SK-N-SH treated with all-trans-retinoic acid at 6 μM for 48 hours (cell line): Measurements from ENCODE around the gene CGN.
"Not testable (repeated sequence)": the region's sequence is repeated elsewhere in the genome, so short reads cannot be mapped to it uniquely, and the experiment has no call there.

Experiments
- ATAC-seq: fragments of 200-7000 bp; cut with Tn5 transposase; 3 replicates; pipeline ENCODE4 v1.9.1; 2020; ENCODE audit warnings: mild to moderate bottlenecking, moderate library complexity
- BACH2 ChIP-seq: fragments of 250-450 bp; sonication (Bioruptor Pico); IDR thresholded peaks from 2 replicates; pipeline ENCODE4 v1.9.0; 2021; ENCODE audit warnings: mild to moderate bottlenecking, borderline replicate concordance
- CSDC2 ChIP-seq: fragments of 250-450 bp; sonication (Bioruptor Pico); IDR thresholded peaks from 2 replicates; pipeline ENCODE4 v1.5.0; 2020; ENCODE audit warnings: mild to moderate bottlenecking, moderate library complexity
- ESRRG ChIP-seq: fragments of 250-450 bp; sonication (Bioruptor Pico); IDR thresholded peaks from 2 replicates; pipeline ENCODE4 v1.6.1; 2021; ENCODE audit warnings: mild to moderate bottlenecking
- GLIS3 ChIP-seq: fragments of 250-450 bp; sonication (Bioruptor Pico); IDR thresholded peaks from 2 replicates; pipeline ENCODE4 v1.5.0; 2020; ENCODE audit warnings: mild to moderate bottlenecking, moderate library complexity
- ISL1 ChIP-seq: fragments of 250-450 bp; sonication (Bioruptor Pico); IDR thresholded peaks from 2 replicates; pipeline ENCODE4 v2.1.2; 2022; ENCODE audit warnings: mild to moderate bottlenecking, moderate library complexity
- OSR1 ChIP-seq: fragments of 250-450 bp; sonication (Bioruptor Pico); IDR thresholded peaks from 2 replicates; pipeline ENCODE4 v1.8.0; 2022; ENCODE audit warnings: moderate library complexity, mild to moderate bottlenecking, inconsistent platforms
- PPARA ChIP-seq: fragments of 250-450 bp; sonication (Bioruptor Pico); IDR thresholded peaks from 2 replicates; pipeline ENCODE4 v1.5.0; 2020; ENCODE audit warnings: mild to moderate bottlenecking, borderline replicate concordance
- RARB ChIP-seq: fragments of 250-450 bp; sonication (Bioruptor Pico); IDR thresholded peaks from 2 replicates; pipeline ENCODE4 v1.8.0; 2021; ENCODE audit warnings: mild to moderate bottlenecking, moderate library complexity
- SNAI2 ChIP-seq: fragments of 250-450 bp; sonication (Bioruptor Pico); IDR thresholded peaks from 2 replicates; pipeline ENCODE4 v1.5.0; 2020; ENCODE audit warnings: mild to moderate bottlenecking, moderate library complexity
- TOX ChIP-seq: fragments of 250-450 bp; sonication (Bioruptor Pico); IDR thresholded peaks from 2 replicates; pipeline ENCODE4 v1.8.0; 2021; ENCODE audit warnings: mild to moderate bottlenecking, moderate library complexity, borderline replicate concordance
- ZC3H10 ChIP-seq: fragments of 250-450 bp; sonication (Bioruptor Pico); IDR thresholded peaks from 2 replicates; pipeline ENCODE4 v1.5.1; 2021; ENCODE audit warnings: mild to moderate bottlenecking, moderate library complexity
- ZFP3 ChIP-seq: fragments of 250-450 bp; sonication (Bioruptor Pico); IDR thresholded peaks from 2 replicates; pipeline ENCODE4 v1.5.0; 2020; ENCODE audit warnings: mild to moderate bottlenecking, moderate library complexity
- ZFP30 ChIP-seq: fragments of 450-650 bp; formaldehyde crosslinking; IDR thresholded peaks from 2 replicates; pipeline ENCODE4 v1.5.0; 2022; ENCODE audit warnings: mild to moderate bottlenecking, moderate library complexity
- ZNF565 ChIP-seq: fragments of 450-650 bp; formaldehyde crosslinking; conservative IDR thresholded peaks from 2 replicates; pipeline ENCODE4 v1.5.0; 2020; ENCODE audit warnings: low read depth, mild to moderate bottlenecking, moderate library complexity
- ZNF70 ChIP-seq: fragments of 450-650 bp; formaldehyde crosslinking; IDR thresholded peaks from 2 replicates; pipeline ENCODE4 v1.5.0; 2020; ENCODE audit warnings: mild to moderate bottlenecking, moderate library complexity
- ZNF8 ChIP-seq: fragments of 450-650 bp; formaldehyde crosslinking; IDR thresholded peaks from 2 replicates; pipeline ENCODE4 v1.5.0; 2020; ENCODE audit warnings: mild to moderate bottlenecking, moderate library complexity
- TF ChIP-seq, protein P1 (sequence below): fragments of 250-450 bp; sonication (Bioruptor Pico); IDR thresholded peaks from 2 replicates; pipeline ENCODE4 v1.5.1; 2020; ENCODE audit warnings: low read depth, mild to moderate bottlenecking, moderate library complexity
- TF ChIP-seq, protein P2 (sequence below): fragments of 250-450 bp; sonication (Bioruptor Pico); IDR thresholded peaks from 2 replicates; pipeline ENCODE4 v1.8.0; 2020; ENCODE audit warnings: mild to moderate bottlenecking, moderate library complexity, borderline replicate concordance
- TF ChIP-seq, protein P3 (sequence below): fragments of 250-450 bp; sonication (Bioruptor Pico); IDR thresholded peaks from 2 replicates; pipeline ENCODE4 v1.8.0; 2021; ENCODE audit warnings: low read depth, mild to moderate bottlenecking, moderate library complexity, borderline replicate concordance
- TF ChIP-seq, protein P4 (sequence below): fragments of 250-450 bp; sonication (Bioruptor Pico); IDR thresholded peaks from 2 replicates; pipeline ENCODE4 v1.5.1; 2021; ENCODE audit warnings: mild to moderate bottlenecking, moderate library complexity

The CGN gene

DNA sequence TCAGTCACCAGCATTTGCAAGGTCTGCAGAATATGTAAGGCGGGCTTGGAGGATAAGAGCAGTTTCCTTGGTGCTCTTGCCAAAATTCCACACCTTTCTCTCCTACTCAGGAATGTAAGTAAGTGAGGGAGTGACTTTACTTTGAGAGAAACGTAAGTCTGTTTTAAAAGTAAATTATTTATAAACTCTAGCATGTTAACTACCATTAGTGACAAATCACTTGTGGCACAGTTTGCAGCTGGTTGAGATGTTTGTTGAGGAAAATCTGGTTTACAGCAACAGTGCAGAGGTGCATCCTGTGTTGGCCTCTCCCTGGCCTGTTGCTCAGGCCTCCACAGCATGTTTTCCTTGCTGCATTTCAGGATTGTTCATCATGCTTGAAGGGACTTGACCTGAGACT, 8.5 kb downstream of the CGN start:
- no peak for ATAC-seq
- TF ChIP-seq, protein P1, sequence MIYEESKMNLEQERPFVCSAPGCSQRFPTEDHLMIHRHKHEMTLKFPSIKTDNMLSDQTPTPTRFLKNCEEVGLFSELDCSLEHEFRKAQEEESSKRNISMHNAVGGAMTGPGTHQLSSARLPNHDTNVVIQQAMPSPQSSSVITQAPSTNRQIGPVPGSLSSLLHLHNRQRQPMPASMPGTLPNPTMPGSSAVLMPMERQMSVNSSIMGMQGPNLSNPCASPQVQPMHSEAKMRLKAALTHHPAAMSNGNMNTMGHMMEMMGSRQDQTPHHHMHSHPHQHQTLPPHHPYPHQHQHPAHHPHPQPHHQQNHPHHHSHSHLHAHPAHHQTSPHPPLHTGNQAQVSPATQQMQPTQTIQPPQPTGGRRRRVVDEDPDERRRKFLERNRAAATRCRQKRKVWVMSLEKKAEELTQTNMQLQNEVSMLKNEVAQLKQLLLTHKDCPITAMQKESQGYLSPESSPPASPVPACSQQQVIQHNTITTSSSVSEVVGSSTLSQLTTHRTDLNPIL (CRISPR knock-in tag): no peak
- TF ChIP-seq SNAI2: no peak
- no peak for TF ChIP-seq RARB (CRISPR knock-in tag)
- TF ChIP-seq ZFP30 (CRISPR knock-in tag): no peak
- TF ChIP-seq TOX (CRISPR knock-in tag): no peak
- no peak for TF ChIP-seq GLIS3 (CRISPR knock-in tag)
- TF ChIP-seq BACH2: no peak
- TF ChIP-seq ZNF70 (CRISPR knock-in tag): no peak
- no peak for TF ChIP-seq PPARA (CRISPR knock-in tag)
- no peak for TF ChIP-seq ZFP3 (CRISPR knock-in tag)
- no peak for TF ChIP-seq ZNF8 (CRISPR knock-in tag)
- TF ChIP-seq OSR1 (CRISPR knock-in tag): no peak
- TF ChIP-seq, protein P2, sequence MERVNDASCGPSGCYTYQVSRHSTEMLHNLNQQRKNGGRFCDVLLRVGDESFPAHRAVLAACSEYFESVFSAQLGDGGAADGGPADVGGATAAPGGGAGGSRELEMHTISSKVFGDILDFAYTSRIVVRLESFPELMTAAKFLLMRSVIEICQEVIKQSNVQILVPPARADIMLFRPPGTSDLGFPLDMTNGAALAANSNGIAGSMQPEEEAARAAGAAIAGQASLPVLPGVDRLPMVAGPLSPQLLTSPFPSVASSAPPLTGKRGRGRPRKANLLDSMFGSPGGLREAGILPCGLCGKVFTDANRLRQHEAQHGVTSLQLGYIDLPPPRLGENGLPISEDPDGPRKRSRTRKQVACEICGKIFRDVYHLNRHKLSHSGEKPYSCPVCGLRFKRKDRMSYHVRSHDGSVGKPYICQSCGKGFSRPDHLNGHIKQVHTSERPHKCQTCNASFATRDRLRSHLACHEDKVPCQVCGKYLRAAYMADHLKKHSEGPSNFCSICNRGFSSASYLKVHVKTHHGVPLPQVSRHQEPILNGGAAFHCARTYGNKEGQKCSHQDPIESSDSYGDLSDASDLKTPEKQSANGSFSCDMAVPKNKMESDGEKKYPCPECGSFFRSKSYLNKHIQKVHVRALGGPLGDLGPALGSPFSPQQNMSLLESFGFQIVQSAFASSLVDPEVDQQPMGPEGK (CRISPR knock-in tag): no peak
- no peak for TF ChIP-seq ISL1 (CRISPR knock-in tag)

DNA sequence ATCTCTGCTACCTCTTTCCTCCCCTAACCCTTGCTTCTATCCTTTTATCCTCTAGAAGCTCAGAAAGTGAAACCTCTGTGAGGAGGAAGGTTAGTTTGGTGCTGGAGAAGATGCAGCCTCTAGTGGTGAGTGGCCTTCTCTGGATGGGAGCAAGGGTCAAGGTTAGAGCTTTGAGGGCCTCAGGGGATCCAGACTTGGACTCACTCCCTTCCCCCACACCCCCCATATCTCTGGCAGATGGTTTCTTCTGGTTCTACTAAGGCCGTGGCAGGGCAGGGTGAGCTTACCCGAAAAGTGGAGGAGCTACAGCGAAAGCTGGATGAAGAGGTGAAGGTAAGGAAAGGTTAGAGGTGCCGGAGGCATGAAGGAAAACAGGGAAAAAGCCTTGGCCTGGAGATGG, 9.2 kb downstream of the CGN start:
- peak; percentile 32; the same call in 2 of the 3 replicates for ATAC-seq
- no peak for TF ChIP-seq CSDC2
- no peak for TF ChIP-seq ZNF565 (CRISPR knock-in tag)
- TF ChIP-seq, protein P1 (CRISPR knock-in tag): no peak
- no peak for TF ChIP-seq GLIS3 (CRISPR knock-in tag)
- TF ChIP-seq ZC3H10: no peak
- TF ChIP-seq, protein P3, sequence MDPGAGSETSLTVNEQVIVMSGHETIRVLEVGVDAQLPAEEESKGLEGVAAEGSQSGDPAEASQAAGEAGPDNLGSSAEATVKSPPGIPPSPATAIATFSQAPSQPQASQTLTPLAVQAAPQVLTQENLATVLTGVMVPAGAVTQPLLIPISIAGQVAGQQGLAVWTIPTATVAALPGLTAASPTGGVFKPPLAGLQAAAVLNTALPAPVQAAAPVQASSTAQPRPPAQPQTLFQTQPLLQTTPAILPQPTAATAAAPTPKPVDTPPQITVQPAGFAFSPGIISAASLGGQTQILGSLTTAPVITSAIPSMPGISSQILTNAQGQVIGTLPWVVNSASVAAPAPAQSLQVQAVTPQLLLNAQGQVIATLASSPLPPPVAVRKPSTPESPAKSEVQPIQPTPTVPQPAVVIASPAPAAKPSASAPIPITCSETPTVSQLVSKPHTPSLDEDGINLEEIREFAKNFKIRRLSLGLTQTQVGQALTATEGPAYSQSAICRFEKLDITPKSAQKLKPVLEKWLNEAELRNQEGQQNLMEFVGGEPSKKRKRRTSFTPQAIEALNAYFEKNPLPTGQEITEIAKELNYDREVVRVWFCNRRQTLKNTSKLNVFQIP (CRISPR knock-in tag): no peak
- TF ChIP-seq BACH2: no peak
- TF ChIP-seq ZFP3 (CRISPR knock-in tag): no peak
- no peak for TF ChIP-seq PPARA (CRISPR knock-in tag)
- TF ChIP-seq ESRRG (CRISPR knock-in tag): no peak
- TF ChIP-seq ZNF70 (CRISPR knock-in tag): no peak

DNA sequence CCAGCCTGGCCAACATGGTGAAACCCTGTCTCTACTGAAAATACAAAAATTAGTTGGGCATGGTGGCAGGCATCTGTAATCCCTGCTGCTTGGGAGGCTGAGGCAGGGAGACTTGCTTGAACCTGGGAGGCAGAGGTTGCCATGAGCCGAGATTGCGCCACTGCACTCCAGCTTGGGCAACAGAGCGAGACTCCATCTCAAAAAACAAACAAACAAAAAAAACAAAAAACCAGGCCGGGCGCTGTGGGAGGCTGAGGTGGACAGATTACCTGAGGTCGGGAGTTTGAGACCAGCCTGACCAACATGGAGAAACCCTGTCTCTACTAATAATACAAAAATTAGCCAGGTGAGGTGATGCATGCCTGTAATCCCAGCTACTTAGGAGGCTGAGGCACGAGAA, 11.2 kb downstream of the CGN start:
- ATAC-seq: not testable (repeated sequence)

DNA sequence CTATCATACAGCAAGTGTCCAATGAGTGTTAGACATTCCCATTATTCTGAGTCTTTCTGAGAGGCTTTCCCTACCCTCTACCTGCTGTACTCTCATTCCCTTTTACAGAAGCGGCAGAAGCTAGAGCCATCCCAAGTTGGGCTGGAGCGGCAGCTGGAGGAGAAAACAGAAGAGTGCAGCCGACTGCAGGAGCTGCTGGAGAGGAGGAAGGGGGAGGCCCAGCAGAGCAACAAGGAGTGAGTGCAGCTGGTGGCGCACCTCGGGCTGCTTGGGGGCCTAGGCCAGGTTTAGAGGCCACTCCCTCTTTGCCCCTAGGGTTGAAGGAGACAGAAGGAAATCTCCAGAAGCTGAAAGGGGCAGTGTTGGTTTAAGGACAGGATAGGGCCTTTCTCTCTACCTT, 12.1 kb downstream of the CGN start:
- TF ChIP-seq ISL1 (CRISPR knock-in tag) (no peak), ZNF70 (CRISPR knock-in tag) (no peak), OSR1 (CRISPR knock-in tag) (no peak), ZNF8 (CRISPR knock-in tag) (no peak)
- TF ChIP-seq, protein P3 (CRISPR knock-in tag): no peak
- TF ChIP-seq, protein P4, sequence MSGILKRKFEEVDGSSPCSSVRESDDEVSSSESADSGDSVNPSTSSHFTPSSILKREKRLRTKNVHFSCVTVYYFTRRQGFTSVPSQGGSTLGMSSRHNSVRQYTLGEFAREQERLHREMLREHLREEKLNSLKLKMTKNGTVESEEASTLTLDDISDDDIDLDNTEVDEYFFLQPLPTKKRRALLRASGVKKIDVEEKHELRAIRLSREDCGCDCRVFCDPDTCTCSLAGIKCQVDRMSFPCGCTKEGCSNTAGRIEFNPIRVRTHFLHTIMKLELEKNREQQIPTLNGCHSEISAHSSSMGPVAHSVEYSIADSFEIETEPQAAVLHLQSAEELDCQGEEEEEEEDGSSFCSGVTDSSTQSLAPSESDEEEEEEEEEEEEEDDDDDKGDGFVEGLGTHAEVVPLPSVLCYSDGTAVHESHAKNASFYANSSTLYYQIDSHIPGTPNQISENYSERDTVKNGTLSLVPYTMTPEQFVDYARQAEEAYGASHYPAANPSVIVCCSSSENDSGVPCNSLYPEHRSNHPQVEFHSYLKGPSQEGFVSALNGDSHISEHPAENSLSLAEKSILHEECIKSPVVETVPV (CRISPR knock-in tag): no peak
- TF ChIP-seq, protein P2 (CRISPR knock-in tag): no peak
- no peak for ATAC-seq
